H9 (cell line): ENCODE measurements around the gene ZMYND8. TPM values are rescaled to one million over a fixed set of nuclear protein-coding genes. Genes with fewer than 3 reads are reported as not detected.

Source experiments
- DNase-seq: peaks from one replicate; pipeline ENCODE4 v3.0.0-alpha.2; 2017
- H2AFZ ChIP-seq: one replicate; pipeline ENCODE4 v1.6.1; 2013; ENCODE audit warnings: mild to moderate bottlenecking, low read length, control low read depth, moderate library complexity
- H2AK5ac ChIP-seq: 2 replicates; pipeline ENCODE4 v1.6.1; 2013; ENCODE audit warnings: low read length, control low read depth, mixed read lengths; ENCODE audit not compliant: insufficient read length
- H2BK120ac ChIP-seq: one replicate; pipeline ENCODE4 v1.6.1; 2013; ENCODE audit warnings: low read depth, mild to moderate bottlenecking, low read length, control low read depth, inconsistent platforms; ENCODE audit not compliant: poor library complexity, severe bottlenecking
- H2BK12ac ChIP-seq: 2 replicates; pipeline ENCODE4 v1.6.1; 2013; ENCODE audit warnings: low read length, control low read depth, mixed read lengths, low read depth; ENCODE audit not compliant: insufficient read length
- H2BK15ac ChIP-seq: 2 replicates; pipeline ENCODE4 v1.6.1; 2013; ENCODE audit warnings: low read depth, low read length, control low read depth
- H2BK20ac ChIP-seq: one replicate; pipeline ENCODE4 v1.6.1; 2013; ENCODE audit warnings: low read depth, mild to moderate bottlenecking, low read length, control low read depth, inconsistent platforms; ENCODE audit not compliant: poor library complexity, severe bottlenecking
- H2BK5ac ChIP-seq: 2 replicates; pipeline ENCODE4 v1.6.1; 2013; ENCODE audit warnings: low read length, control low read depth, mixed read lengths; ENCODE audit not compliant: insufficient read length
- H3K14ac ChIP-seq: 2 replicates; pipeline ENCODE4 v1.6.1; 2013; ENCODE audit warnings: low read length, control low read depth; ENCODE audit not compliant: insufficient read depth
- H3K18ac ChIP-seq: 2 replicates; pipeline ENCODE4 v1.6.1; 2013; ENCODE audit warnings: low read depth, mild to moderate bottlenecking, mixed read lengths, low read length, control low read depth; ENCODE audit not compliant: insufficient read length
- H3K23ac ChIP-seq: 2 replicates; pipeline ENCODE4 v1.6.1; 2013; ENCODE audit warnings: low read length, control low read depth, mixed read lengths, low read depth; ENCODE audit not compliant: insufficient read length
- H3K23me2 ChIP-seq: 2 replicates; pipeline ENCODE4 v1.6.1; 2013; ENCODE audit warnings: low read depth, mild to moderate bottlenecking, mixed read lengths, low read length, control low read depth; ENCODE audit not compliant: insufficient read length, poor library complexity, severe bottlenecking
- H3K27ac ChIP-seq: 2 replicates; pipeline ENCODE4 v1.5.1; 2013; ENCODE audit warnings: low read length, control low read depth, mixed read lengths, low read depth; ENCODE audit not compliant: insufficient read length
- H3K27me3 ChIP-seq: 2 replicates; pipeline ENCODE4 v1.6.1; 2013; ENCODE audit warnings: low read length, control low read depth, inconsistent platforms; ENCODE audit not compliant: insufficient read depth
- H3K4ac ChIP-seq: 2 replicates; pipeline ENCODE4 v1.6.1; 2013; ENCODE audit warnings: low read depth, mild to moderate bottlenecking, control low read depth, inconsistent platforms, low read length, moderate library complexity
- H3K4me1 ChIP-seq: 2 replicates; pipeline ENCODE4 v1.6.1; 2013; ENCODE audit warnings: low read length, control low read depth, inconsistent platforms; ENCODE audit not compliant: insufficient read depth
- H3K4me2 ChIP-seq: 2 replicates; pipeline ENCODE4 v1.6.1; 2013; ENCODE audit warnings: low read length, control low read depth, mixed read lengths; ENCODE audit not compliant: insufficient read length, insufficient read depth
- H3K56ac ChIP-seq: 2 replicates; pipeline ENCODE4 v1.6.1; 2013; ENCODE audit warnings: low read depth, mild to moderate bottlenecking, mixed read lengths, low read length, control low read depth; ENCODE audit not compliant: insufficient read length
- H3K79me1 ChIP-seq: 2 replicates; pipeline ENCODE4 v1.6.1; 2013; ENCODE audit warnings: low read depth, mild to moderate bottlenecking, moderate library complexity, low read length, control low read depth, inconsistent platforms; ENCODE audit not compliant: insufficient read depth, poor library complexity, severe bottlenecking
- H3K79me2 ChIP-seq: 2 replicates; pipeline ENCODE4 v1.6.1; 2013; ENCODE audit warnings: low read length, control low read depth, inconsistent platforms; ENCODE audit not compliant: insufficient read depth
- H3K9ac ChIP-seq: 2 replicates; pipeline ENCODE4 v1.6.1; 2013; ENCODE audit warnings: low read length, control low read depth, mixed read lengths; ENCODE audit not compliant: insufficient read length; ENCODE audit errors: extremely low read depth
- H3K9me3 ChIP-seq: one replicate; pipeline ENCODE4 v1.6.1; 2013; ENCODE audit warnings: low read depth, low read length, inconsistent platforms; ENCODE audit not compliant: control insufficient read depth
- H3T11ph ChIP-seq: one replicate; pipeline ENCODE4 v1.6.1; 2013; ENCODE audit warnings: mild to moderate bottlenecking, low read length, control low read depth, inconsistent platforms
- H4K20me1 ChIP-seq: one replicate; pipeline ENCODE4 v1.6.1; 2013; ENCODE audit not compliant: control insufficient read depth, insufficient read length, insufficient read depth
- H4K5ac ChIP-seq: 2 replicates; pipeline ENCODE4 v1.6.1; 2013; ENCODE audit warnings: low read depth, mild to moderate bottlenecking, mixed read lengths, low read length, control low read depth; ENCODE audit not compliant: insufficient read length
- H4K8ac ChIP-seq: replicated peaks from 2 replicates; pipeline ENCODE4 v1.6.1; 2013; ENCODE audit warnings: low read length, control low read depth, mixed read lengths, low read depth; ENCODE audit not compliant: insufficient read length
- H4K91ac ChIP-seq: 2 replicates; pipeline ENCODE4 v1.6.1; 2013; ENCODE audit warnings: low read depth, mild to moderate bottlenecking, moderate library complexity, mixed read lengths, low read length, control low read depth; ENCODE audit not compliant: insufficient read length
- H3K27ac Mint-ChIP-seq, 3 experiments: 2 replicates in 2 of 3; 3 replicates in 1 of 3; pipeline ENCODE4 v1.8.0; 2020 to 2021; ENCODE audit warnings: mixed read lengths in 3 of 3, mild to moderate bottlenecking in 1 of 3, moderate library complexity in 1 of 3
- H3K27me3 Mint-ChIP-seq: 2 replicates; pipeline ENCODE4 v1.8.0; 2021; ENCODE audit warnings: low read depth, mild to moderate bottlenecking, moderate library complexity, mixed read lengths
- H3K36me3 Mint-ChIP-seq, 3 experiments: 2 replicates in 2 of 3; 3 replicates in 1 of 3; pipeline ENCODE4 v1.8.0; 2020 to 2021; ENCODE audit warnings: low read depth in 3 of 3, mixed read lengths in 3 of 3; ENCODE audit not compliant: insufficient read depth in 1 of 3
- H3K4me1 Mint-ChIP-seq, 2 experiments: 2 replicates each; pipeline ENCODE4 v1.8.0; 2020; ENCODE audit warnings: mixed read lengths in 2 of 2
- H3K4me3 Mint-ChIP-seq, 2 experiments: 2 replicates in 1 of 2; 3 replicates in 1 of 2; pipeline ENCODE4 v1.8.0; 2020 to 2021; ENCODE audit warnings: mild to moderate bottlenecking in 2 of 2, mixed read lengths in 2 of 2, moderate library complexity in 1 of 2
- H3K9me3 Mint-ChIP-seq, 2 experiments: 2 replicates in 1 of 2; 3 replicates in 1 of 2; pipeline ENCODE4 v1.8.0; 2020; ENCODE audit warnings: mild to moderate bottlenecking in 2 of 2, mixed read lengths in 2 of 2, moderate library complexity in 1 of 2
- CTCF ChIP-seq: fragments of 200-600 bp; sonication (generic); conservative IDR thresholded peaks from 3 replicates; pipeline ENCODE4 v1.8.0; 2021; ENCODE audit warnings: antibody characterized with exemption, mild to moderate bottlenecking
- WGBS: extraction: QIAGEN DNeasy Blood & Tissue Kit; methylation state at CpG from one replicate; pipeline ENCODE4 v1.1.7; 2013; ENCODE audit warnings: missing lambda C conversion rate, low lambda C conversion rate, mixed read lengths; ENCODE audit not compliant: insufficient read length; ENCODE audit errors: extremely low coverage; 5-methylcytosine and 5-hydroxymethylcytosine counted together
- total RNA-seq: library from RNA; stranded (reverse); gene quantifications from 2 replicates; pipeline ENCODE4 v1.2.1, GENCODE V29; 2021

ZMYND8 gene
- total RNA-seq, 1 experiment from 2014 or later, result 158 TPM

- no peak overlapping the region for H3K18ac ChIP-seq
- no peak overlapping the region for H3K4me2 ChIP-seq
- H3K23me2 ChIP-seq, result no peaks in the 10 kb centered on the region
- no peaks in the 10 kb centered on the region for H3K27me3 ChIP-seq
- no peaks in the 10 kb centered on the region for H4K20me1 ChIP-seq
- TF ChIP-seq CTCF, result peak; percentile 47
- Mint-ChIP-seq H3K4me1 (peaks cover 12 to 18% of the 10 kb centered on the region in 2 experiments), H3K27me3 (no peaks in the 10 kb centered on the region), H3K27ac (peak overlapping the region; percentile 44 to 91 (median 74); a peak in 5 of 7 replicates), H3K4me3 (no peak overlapping the region), H3K9me3 (no peaks in the 10 kb centered on the region), H3K36me3 (peaks cover 68 to 91% (median 88%) of the 10 kb centered on the region in 3 experiments)
- no peak overlapping the region for H4K8ac ChIP-seq
- no peak overlapping the region for H2AFZ ChIP-seq
- no peak overlapping the region for H2BK12ac ChIP-seq
- no peak overlapping the region for H3K27ac ChIP-seq
- no peak overlapping the region for H3K56ac ChIP-seq
- H3K4me1 ChIP-seq, result no peaks in the 10 kb centered on the region
- H3K79me2 ChIP-seq, result no peaks in the 10 kb centered on the region; the same call in 1 of the 2 replicates
- no peak for DNase-seq
- no peak overlapping the region for H2BK20ac ChIP-seq
- no peak overlapping the region for H3K4ac ChIP-seq
- no peak overlapping the region for H3K9ac ChIP-seq
- H2BK5ac ChIP-seq, result no peak overlapping the region
- H4K5ac ChIP-seq, result no peak overlapping the region
- no peaks in the 10 kb centered on the region for H3K79me1 ChIP-seq
- no peaks in the 10 kb centered on the region for H3K9me3 ChIP-seq
- H4K91ac ChIP-seq, result no peak overlapping the region
- no peak overlapping the region for H2BK15ac ChIP-seq
- H3K23ac ChIP-seq, result no peak overlapping the region
- H3K14ac ChIP-seq, result no peak overlapping the region
- no peak overlapping the region for H2BK120ac ChIP-seq
- WGBS, result no CpG with 5 or more reads among the region's 6 CpGs
- no peak overlapping the region for H2AK5ac ChIP-seq
- H3T11ph ChIP-seq, result no peak overlapping the region
These were observed 59.5 kb downstream of the ZMYND8 start for GRCh38 chr20:47296950-47297349.
